Measurements from ENCODE around the gene DGKD. TPM values are rescaled to one million over a fixed set of nuclear protein-coding genes. Genes with fewer than 3 reads are reported as not detected.

The DGKD gene
- total and polyA plus RNA-seq, 2 donors from 2014 or later = 2.6 to 32.3 TPM

DNA sequence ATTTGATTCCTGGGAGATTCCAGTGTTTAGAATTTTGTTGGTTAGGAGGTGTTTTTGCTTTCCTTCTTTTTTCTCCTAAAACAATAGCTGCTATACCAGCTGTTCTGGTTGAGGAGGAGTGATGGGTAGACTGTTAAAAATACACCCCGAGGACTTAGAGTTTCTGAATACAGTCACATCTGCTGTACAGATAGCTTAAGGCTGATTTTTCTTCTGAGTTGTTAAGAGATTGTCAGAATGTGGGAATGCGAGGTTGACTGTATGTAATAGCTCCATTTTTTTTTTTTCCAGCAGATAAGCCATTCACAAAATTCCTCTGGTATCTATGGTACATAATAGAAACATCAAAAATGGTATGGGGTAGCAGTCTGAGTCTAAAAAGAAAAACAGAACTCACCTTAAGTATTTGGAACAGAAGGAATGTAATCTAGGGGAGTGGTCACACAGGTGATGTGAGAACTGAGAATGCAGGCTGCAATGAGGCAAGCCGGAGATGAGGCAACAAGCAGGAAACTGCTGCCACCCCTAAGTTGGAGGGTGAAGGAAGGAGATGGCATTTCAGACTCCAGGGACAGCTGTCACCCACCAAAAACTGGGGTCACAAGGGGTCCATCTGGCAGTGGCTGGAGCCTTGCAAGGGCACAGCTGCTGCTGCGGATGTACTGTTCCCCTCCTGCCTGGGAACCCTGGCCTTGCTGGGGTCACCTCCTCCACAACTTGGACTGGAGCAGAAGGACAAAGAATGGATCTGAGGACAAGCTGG, 2.4 kb downstream of the DGKD start:
- FAIRE-seq = no peak
- Histone ChIP-seq H3K4me3 (ENCODE audit: low read length in 3 of 3) (no peak overlapping the region), H3K27ac (ENCODE audit: low read depth in 2 of 2, low read length in 2 of 2) (no peak overlapping the region)

DNA sequence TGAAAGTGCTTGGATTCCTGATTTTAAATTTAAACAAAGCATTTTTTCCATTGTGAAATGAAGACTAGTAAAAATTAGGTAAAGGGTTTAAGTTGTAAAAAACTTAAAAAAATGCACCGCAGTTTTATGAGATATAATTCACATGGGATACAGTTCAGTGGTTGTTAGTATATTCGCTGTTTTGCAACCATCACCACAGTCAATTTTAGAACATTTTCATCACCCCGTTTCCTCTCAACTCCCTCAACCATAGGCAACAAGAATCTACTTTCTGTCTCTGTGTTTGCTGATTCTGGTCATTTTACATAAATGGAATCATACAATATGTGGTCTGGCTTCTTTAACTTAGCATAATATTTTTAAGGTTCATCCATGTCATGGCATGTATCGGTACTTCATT, 4.0 kb downstream of the DGKD start:
- Histone ChIP-seq H3K4me1 (ENCODE audit: control insufficient read depth in 2 of 3, insufficient read depth in 2 of 3, low read depth in 1 of 3, low read length in 3 of 3) (peaks cover 0 to 10% (median 4%) of the 10 kb centered on the region in 3 donors), H3K9ac (ENCODE audit: low read length in 3 of 3) (no peak overlapping the region), H3K9me3 (ENCODE audit: control insufficient read depth in 2 of 3, insufficient read depth in 1 of 3, low read length in 3 of 3) (peaks cover 0 to 1% (median 0%) of the 10 kb centered on the region in 3 donors), H3K36me3 (ENCODE audit: control insufficient read depth in 2 of 3, insufficient read depth in 3 of 3, low read length in 3 of 3) (no peaks in the 10 kb centered on the region), H3K4me3 (ENCODE audit: low read length in 3 of 3) (no peak overlapping the region), H3K27me3 (ENCODE audit: control insufficient read depth, insufficient read depth, low read length) (no peaks in the 10 kb centered on the region), H3K27ac (ENCODE audit: low read depth in 2 of 2, low read length in 2 of 2) (no peak overlapping the region)
- TF ChIP-seq, protein P1, sequence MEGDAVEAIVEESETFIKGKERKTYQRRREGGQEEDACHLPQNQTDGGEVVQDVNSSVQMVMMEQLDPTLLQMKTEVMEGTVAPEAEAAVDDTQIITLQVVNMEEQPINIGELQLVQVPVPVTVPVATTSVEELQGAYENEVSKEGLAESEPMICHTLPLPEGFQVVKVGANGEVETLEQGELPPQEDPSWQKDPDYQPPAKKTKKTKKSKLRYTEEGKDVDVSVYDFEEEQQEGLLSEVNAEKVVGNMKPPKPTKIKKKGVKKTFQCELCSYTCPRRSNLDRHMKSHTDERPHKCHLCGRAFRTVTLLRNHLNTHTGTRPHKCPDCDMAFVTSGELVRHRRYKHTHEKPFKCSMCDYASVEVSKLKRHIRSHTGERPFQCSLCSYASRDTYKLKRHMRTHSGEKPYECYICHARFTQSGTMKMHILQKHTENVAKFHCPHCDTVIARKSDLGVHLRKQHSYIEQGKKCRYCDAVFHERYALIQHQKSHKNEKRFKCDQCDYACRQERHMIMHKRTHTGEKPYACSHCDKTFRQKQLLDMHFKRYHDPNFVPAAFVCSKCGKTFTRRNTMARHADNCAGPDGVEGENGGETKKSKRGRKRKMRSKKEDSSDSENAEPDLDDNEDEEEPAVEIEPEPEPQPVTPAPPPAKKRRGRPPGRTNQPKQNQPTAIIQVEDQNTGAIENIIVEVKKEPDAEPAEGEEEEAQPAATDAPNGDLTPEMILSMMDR (IDR thresholded peaks at IDR 0.05; ENCODE audit: borderline replicate concordance, extremely low read depth, insufficient read depth) = no peak
- no peak for DNase-seq
- no peak for FAIRE-seq
- intact Hi-C loops (cut with DNase I) = no loop called here

More for the DNA sequence above, 2.4 kb downstream of the DGKD start:
- TF ChIP-seq, protein P1 (IDR thresholded peaks at IDR 0.05; ENCODE audit: borderline replicate concordance, extremely low read depth, insufficient read depth) = no peak
- intact Hi-C loops (cut with DNase I) = no loop called here
- no peak overlapping the region for H3K9ac ChIP-seq (ENCODE audit: low read length in 3 of 3)
- H3K36me3 ChIP-seq (ENCODE audit: control insufficient read depth in 2 of 3, insufficient read depth in 3 of 3, low read length in 3 of 3) = no peaks in the 10 kb centered on the region
- peaks cover 0 to 10% (median 4%) of the 10 kb centered on the region in 3 donors for H3K4me1 ChIP-seq (ENCODE audit: control insufficient read depth in 2 of 3, insufficient read depth in 2 of 3, low read depth in 1 of 3, low read length in 3 of 3)
- H3K9me3 ChIP-seq (ENCODE audit: control insufficient read depth in 2 of 3, insufficient read depth in 1 of 3, low read length in 3 of 3) = no peaks in the 10 kb centered on the region
- no peak for DNase-seq
- H3K27me3 ChIP-seq (ENCODE audit: control insufficient read depth, insufficient read depth, low read length) = no peaks in the 10 kb centered on the region

DNA sequence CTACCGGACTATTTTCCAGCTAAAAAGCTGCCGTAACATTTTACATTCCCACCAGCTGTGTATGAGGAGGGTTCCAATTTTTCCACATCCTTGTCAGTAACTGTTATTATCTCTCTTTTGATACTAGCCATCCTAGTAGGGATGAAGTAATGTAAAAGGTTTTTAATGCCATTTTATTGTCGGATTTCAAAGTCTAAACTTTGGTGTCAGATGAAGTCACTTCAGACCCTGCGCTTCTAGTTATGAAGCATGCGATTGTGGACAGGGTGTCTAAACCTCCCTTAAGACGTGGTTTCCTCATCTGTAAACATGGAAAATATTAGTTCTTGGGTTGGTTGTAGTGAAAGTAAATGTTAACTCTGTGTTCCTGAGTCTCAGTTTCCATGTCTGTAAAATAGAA, 4.7 kb downstream of the DGKD start:
- Histone ChIP-seq H3K36me3 (ENCODE audit: control insufficient read depth in 2 of 3, insufficient read depth in 3 of 3, low read length in 3 of 3) (no peaks in the 10 kb centered on the region), H3K4me1 (ENCODE audit: control insufficient read depth in 2 of 3, insufficient read depth in 2 of 3, low read depth in 1 of 3, low read length in 3 of 3) (peaks cover 0 to 7% (median 4%) of the 10 kb centered on the region in 3 donors), H3K4me3 (ENCODE audit: low read length in 3 of 3) (no peak overlapping the region), H3K9ac (ENCODE audit: low read length in 3 of 3) (no peak overlapping the region), H3K27me3 (ENCODE audit: control insufficient read depth, insufficient read depth, low read length) (no peaks in the 10 kb centered on the region), H3K9me3 (ENCODE audit: control insufficient read depth in 2 of 3, insufficient read depth in 1 of 3, low read length in 3 of 3) (peaks cover 0 to 3% (median 0%) of the 10 kb centered on the region in 3 donors), H3K27ac (ENCODE audit: low read depth in 2 of 2, low read length in 2 of 2) (no peak overlapping the region)
- intact Hi-C loops (cut with DNase I) = no loop called here
- no peak for FAIRE-seq
- no peak for DNase-seq
- TF ChIP-seq, protein P1 (IDR thresholded peaks at IDR 0.05; ENCODE audit: borderline replicate concordance, extremely low read depth, insufficient read depth) = no peak

All from kidney (tissue), 14 donors.